SK-N-SH (cell line): ENCODE results near the gene ATPAF2. TPM values are rescaled to one million over a fixed set of nuclear protein-coding genes. Genes with fewer than 3 reads are reported as not detected.

Experiments
- CTCF ChIA-PET: fragments of 300-600, 350-600 bp; formaldehyde crosslinking; extraction: SDS; loops from one replicate; lab custom pipeline; 2021; lab: Yijun Ruan, JAX
- POLR2A ChIA-PET: fragments of 350-600 bp; sonication (Branson Sonifier 250); formaldehyde crosslinking; extraction: SDS; loops from one replicate; lab custom pipeline; 2020; ENCODE audit warnings: antibody characterized with exemption, inconsistent platforms; lab: Yijun Ruan, JAX
- DNase-seq: peaks from one replicate; pipeline ENCODE4 v3.0.0; 2012
- H2AFZ ChIP-seq: fragments of 200-600 bp; sonication (generic); 2 replicates; pipeline ENCODE4 v1.8.1; 2016; ENCODE audit warnings: antibody characterized with exemption, mild to moderate bottlenecking, low read depth
- H3F3A ChIP-seq: fragments of 200-600 bp; sonication (generic); replicated peaks from 2 replicates; pipeline ENCODE3; 2016; ENCODE audit warnings: antibody characterized with exemption, mild to moderate bottlenecking; ENCODE audit not compliant: insufficient read depth
- H3K27ac ChIP-seq, 2 experiments: fragments of 200-500 bp in 1 of 2; fragments of 200-600 bp in 1 of 2; sonication (Bioruptor generic) in 1 of 2; sonication (generic), shearing (Covaris generic) in 1 of 2; 2 replicates each; pipeline versions ENCODE4 v1.5.1 to v1.6.1; 2014 to 2016; ENCODE audit warnings: low read depth in 2 of 2, inconsistent platforms in 1 of 2, low read length in 1 of 2, mild to moderate bottlenecking in 1 of 2, mixed read lengths in 1 of 2
- H3K27me3 ChIP-seq: fragments of 200-600 bp; sonication (generic), shearing (Covaris generic); 2 replicates; pipeline ENCODE4 v1.6.1; 2016; ENCODE audit warnings: mixed run types; ENCODE audit not compliant: insufficient read depth
- H3K36me3 ChIP-seq, 2 experiments: fragments of 200-500 bp in 1 of 2; fragments of 200-600 bp in 1 of 2; sonication (Bioruptor generic) in 1 of 2; sonication (generic) in 1 of 2; replicated peaks in 1 of 2; 2 replicates each; pipeline versions ENCODE3 to v1.5.1; 2014 to 2016; ENCODE audit warnings: low read length in 1 of 2, mild to moderate bottlenecking in 1 of 2; ENCODE audit not compliant: insufficient read depth in 2 of 2, control insufficient read depth in 1 of 2
- H3K4me1 ChIP-seq, 2 experiments: fragments of 200-500 bp in 1 of 2; fragments of 200-600 bp in 1 of 2; sonication (Bioruptor generic) in 1 of 2; sonication (generic), shearing (Covaris generic) in 1 of 2; 2 replicates each; pipeline versions ENCODE4 v1.5.1 to v1.6.1; 2014 to 2016; ENCODE audit warnings: low read depth in 1 of 2, low read length in 1 of 2, mixed run types in 1 of 2; ENCODE audit not compliant: insufficient read depth in 2 of 2, control insufficient read depth in 1 of 2
- H3K4me2 ChIP-seq: fragments of 200-600 bp; sonication (generic), shearing (Covaris generic); 2 replicates; pipeline ENCODE4 v1.6.1; 2017; ENCODE audit warnings: mixed run types
- H3K4me3 ChIP-seq, 2 experiments: fragments of 200-500 bp in 1 of 2; fragments of 200-600 bp in 1 of 2; sonication (Bioruptor generic) in 1 of 2; sonication (generic), shearing (Covaris generic) in 1 of 2; 2 replicates each; pipeline versions ENCODE4 v1.5.1 to v1.8.1; 2014 to 2016; ENCODE audit warnings: low read depth in 2 of 2, inconsistent platforms in 1 of 2, low read length in 1 of 2, mild to moderate bottlenecking in 1 of 2, mixed read lengths in 1 of 2, moderate library complexity in 1 of 2
- H3K79me2 ChIP-seq: fragments of 200-600 bp; sonication (generic); 2 replicates; pipeline ENCODE4 v1.8.1; 2017; ENCODE audit warnings: mild to moderate bottlenecking; ENCODE audit not compliant: insufficient read depth
- H3K9ac ChIP-seq: fragments of 200-600 bp; sonication (generic); 2 replicates; pipeline ENCODE4 v1.6.1; 2017; ENCODE audit warnings: mixed run types
- H3K9me2 ChIP-seq: fragments of 200-600 bp; sonication (generic); 2 replicates; pipeline ENCODE4 v1.6.1; 2017; ENCODE audit warnings: mixed run types
- H3K9me3 ChIP-seq: fragments of 200-600 bp; sonication (generic); 2 replicates; pipeline ENCODE4 v1.6.1; 2017; ENCODE audit warnings: mixed run types, mild to moderate bottlenecking, moderate library complexity
- H4K20me1 ChIP-seq: fragments of 200-600 bp; sonication (generic); 2 replicates; pipeline ENCODE4 v1.6.1; 2017; ENCODE audit warnings: mild to moderate bottlenecking, mixed run types; ENCODE audit not compliant: insufficient read depth
- CHD2 ChIP-seq: fragments of 150-350 bp; IDR thresholded peaks from 2 replicates; pipeline ENCODE4 v1.6.1; 2018; ENCODE audit warnings: low read length; ENCODE audit not compliant: partially characterized antibody
- FOXM1 ChIP-seq: IDR thresholded peaks from 2 replicates; pipeline ENCODE4 v1.4.0; 2012; ENCODE audit warnings: low read depth, mild to moderate bottlenecking
- GABPA ChIP-seq: IDR thresholded peaks from 2 replicates; pipeline ENCODE4 v1.4.0; 2012; ENCODE audit warnings: low read depth, mild to moderate bottlenecking
- GATA2 ChIP-seq: sonication (generic); formaldehyde crosslinking; IDR thresholded peaks from 2 replicates; pipeline ENCODE4 v1.5.0; 2020; ENCODE audit warnings: mild to moderate bottlenecking, missing genetic modification reagents
- IRF3 ChIP-seq: fragments of 150-350 bp; IDR thresholded peaks from 2 replicates; pipeline ENCODE4 v1.6.1; 2016; ENCODE audit warnings: mild to moderate bottlenecking, low read depth, low read length
- JUND ChIP-seq: IDR thresholded peaks from 2 replicates; pipeline ENCODE4 v1.4.0; 2012
- MXI1 ChIP-seq: IDR thresholded peaks from 2 replicates; pipeline ENCODE4 v1.6.1; 2012; ENCODE audit warnings: mild to moderate bottlenecking, low read depth, low read length, improper control_type of control experiment
- NRF1 ChIP-seq: IDR thresholded peaks from 2 replicates; pipeline ENCODE4 v1.6.1; 2012; ENCODE audit warnings: low read depth, mild to moderate bottlenecking, low read length
- PBX3 ChIP-seq: IDR thresholded peaks from 2 replicates; pipeline ENCODE4; 2012
- POLR2AphosphoS5 ChIP-seq: IDR thresholded peaks from 2 replicates; pipeline ENCODE4 v1.6.1; 2012; ENCODE audit warnings: low read depth, low read length
- RAD21 ChIP-seq: IDR thresholded peaks from 2 replicates; pipeline ENCODE4 v1.6.1; 2012; ENCODE audit warnings: mild to moderate bottlenecking, low read length
- RCOR1 ChIP-seq: fragments of 150-350 bp; IDR thresholded peaks from 2 replicates; pipeline ENCODE4 v1.6.1; 2017; ENCODE audit warnings: antibody characterized with exemption, low read length
- REST ChIP-seq: IDR thresholded peaks from 2 replicates; pipeline ENCODE4 v1.6.1; 2012; ENCODE audit warnings: mild to moderate bottlenecking, low read depth, low read length, moderate library complexity
- RFX5 ChIP-seq: IDR thresholded peaks from 2 replicates; pipeline ENCODE4 v1.6.1; 2012; ENCODE audit warnings: mild to moderate bottlenecking, improper control_type of control experiment, low read length
- SMC3 ChIP-seq: IDR thresholded peaks from 2 replicates; pipeline ENCODE4 v1.6.1; 2012; ENCODE audit warnings: low read depth, low read length, improper control_type of control experiment
- TAF1 ChIP-seq: IDR thresholded peaks from 2 replicates; pipeline ENCODE4 v1.6.1; 2012; ENCODE audit warnings: low read depth, mild to moderate bottlenecking, low read length, moderate library complexity, borderline replicate concordance
- USF2 ChIP-seq: fragments of 150-350 bp; IDR thresholded peaks from 2 replicates; pipeline ENCODE4 v1.6.1; 2017; ENCODE audit warnings: antibody characterized with exemption, low read length, low read depth, borderline replicate concordance
- YY1 ChIP-seq: IDR thresholded peaks from 2 replicates; pipeline ENCODE4 v1.4.0; 2012; ENCODE audit warnings: low read depth, mild to moderate bottlenecking
- WGBS: methylation state at CpG from one replicate; pipeline ENCODE4 v1.1.6; 2017; ENCODE audit warnings: low lambda C conversion rate; 5-methylcytosine and 5-hydroxymethylcytosine counted together
- polyA plus RNA-seq, 3 experiments: library from polyadenylated mRNA; depleted of rRNA; stranded (reverse); fragments of >200 nt; gene quantifications; 2 replicates each; pipeline ENCODE4 v1.2.3, GENCODE V29; 2012

ATPAF2 gene
- polyA plus RNA-seq, 1 of the 3 experiments (the other 2 are of a cell fraction), result 20.8 TPM

- no peak for TF ChIP-seq REST
- no peak for TF ChIP-seq POLR2AphosphoS5
- no peak for TF ChIP-seq JUND
- TF ChIP-seq IRF3, result no peak
- no peak for TF ChIP-seq YY1
- TF ChIP-seq CHD2, result peak; percentile 44
- peak; percentile 27; the same call in 1 of the 2 replicates for TF ChIP-seq RAD21
- peak; percentile 61 for TF ChIP-seq GATA2 (CRISPR knock-in tag)
- TF ChIP-seq RCOR1, result peak; percentile 49
- TF ChIP-seq RFX5, result no peak
These were observed 12.8 kb downstream of the ATPAF2 start (continued) for GRCh38 chr17:18025945-18026776.

GRCh38 chr17:18025241-18025944 is 13.6 kb downstream of the ATPAF2 start:
- Histone ChIP-seq H3K9ac (no peak overlapping the region), H3K9me3 (no peaks in the 10 kb centered on the region), H3F3A (peaks cover 4% of the 10 kb centered on the region), H2AFZ (no peak overlapping the region), H4K20me1 (no peaks in the 10 kb centered on the region), H3K4me1 (peaks cover 9 to 42% of the 10 kb centered on the region in 2 experiments; a peak in 3 of 4 replicates), H3K36me3 (peaks cover 0 to 7% of the 10 kb centered on the region in 2 experiments), H3K27me3 (no peaks in the 10 kb centered on the region), H3K4me3 (no peak overlapping the region), H3K27ac (peak overlapping the region in 1 of 2 experiments; percentile 88; a peak in 1 of 4 replicates), H3K79me2 (no peaks in the 10 kb centered on the region), H3K9me2 (no peaks in the 10 kb centered on the region), H3K4me2 (no peak overlapping the region)
- ChIA-PET POLR2A (interaction anchor here (2.1 kb wide), 1 partner anchor 16 kb away, joined by 8 read pairs; no protein-coding TSS in a partner anchor), CTCF (interaction anchor here (0.7 to 7.3 kb wide), 8 partner anchors 9 to 345 kb away, joined by 3 to 40 read pairs (median 4); partner anchors contain the start of genes DRC3 and TOM1L2)
- DNase-seq, result no peak
- WGBS, result 68% methylated on average over 5 of the region's 5 CpGs
- TF ChIP-seq POLR2AphosphoS5, result no peak
- no peak for TF ChIP-seq RAD21
- TF ChIP-seq GABPA, result no peak
- no peak for TF ChIP-seq USF2
- no peak for TF ChIP-seq SMC3
- no peak for TF ChIP-seq PBX3
- no peak for TF ChIP-seq TAF1
- no peak for TF ChIP-seq FOXM1
- TF ChIP-seq IRF3, result no peak
- TF ChIP-seq MXI1, result no peak
- no peak for TF ChIP-seq NRF1
